Ramos (cell line): ENCODE measurements around the gene HPX.

Source experiments
- in situ Hi-C: fragments of 300-500 bp; cut with MboI; formaldehyde crosslinking; loops from one replicate; pipeline ENCODE4 v1.14.3; 2022; ENCODE audit warnings: low sequenced_read_pairs; ENCODE audit not compliant: unreplicated experiment

Gene HPX

GRCh38 chr11:6418557-6419008 lies 22.2 kb downstream of the HPX start:
- in situ Hi-C loops: no loop called here

GRCh38 chr11:6417907-6418556 lies 22.8 kb downstream of the HPX start:
- in situ Hi-C loops: no loop called here

GRCh38 chr11:6415797-6416196 lies 25.0 kb downstream of the HPX start:
- in situ Hi-C loops: no loop called here

- in situ Hi-C loops: no loop called here
These were observed 25.9 kb downstream of the HPX start for GRCh38 chr11:6414874-6415328.

GRCh38 chr11:6413791-6414201 lies 27.0 kb downstream of the HPX start:
- in situ Hi-C loops: no loop called here

GRCh38 chr11:6411594-6412031 lies 29.2 kb downstream of the HPX start:
- in situ Hi-C loops: no loop called here

GRCh38 chr11:6410695-6411430 lies 29.9 kb downstream of the HPX start:
- in situ Hi-C loops: no loop called here

- in situ Hi-C loops: no loop called here
These were observed 34.4 kb downstream of the HPX start for GRCh38 chr11:6406370-6406769.

- in situ Hi-C loops: no loop called here
These were observed 34.9 kb downstream of the HPX start for GRCh38 chr11:6405846-6406245.

GRCh38 chr11:6405052-6405667 lies 35.6 kb downstream of the HPX start:
- in situ Hi-C loops: no loop called here

GRCh38 chr11:6404342-6405051 lies 36.3 kb downstream of the HPX start:
- in situ Hi-C loops: no loop called here

GRCh38 chr11:6403539-6403938 lies 37.2 kb downstream of the HPX start:
- in situ Hi-C loops: no loop called here

GRCh38 chr11:6402561-6402981 lies 38.2 kb downstream of the HPX start:
- in situ Hi-C loops: no loop called here

GRCh38 chr11:6402061-6402470 lies 38.7 kb downstream of the HPX start:
- in situ Hi-C loops: no loop called here

- in situ Hi-C loops: no loop called here
These were observed 39.3 kb downstream of the HPX start for GRCh38 chr11:6401464-6401863.

GRCh38 chr11:6400431-6401345 lies 40.1 kb downstream of the HPX start:
- in situ Hi-C loops: no loop called here

GRCh38 chr11:6397636-6398035 lies 43.2 kb downstream of the HPX start:
- in situ Hi-C loops: no loop called here

GRCh38 chr11:6397156-6397555 lies 43.6 kb downstream of the HPX start:
- in situ Hi-C loops: no loop called here

- in situ Hi-C loops: no loop called here
These were observed 45.2 kb downstream of the HPX start for GRCh38 chr11:6395470-6396060.
